ENCODE data around the gene FSIP1.

DNA sequence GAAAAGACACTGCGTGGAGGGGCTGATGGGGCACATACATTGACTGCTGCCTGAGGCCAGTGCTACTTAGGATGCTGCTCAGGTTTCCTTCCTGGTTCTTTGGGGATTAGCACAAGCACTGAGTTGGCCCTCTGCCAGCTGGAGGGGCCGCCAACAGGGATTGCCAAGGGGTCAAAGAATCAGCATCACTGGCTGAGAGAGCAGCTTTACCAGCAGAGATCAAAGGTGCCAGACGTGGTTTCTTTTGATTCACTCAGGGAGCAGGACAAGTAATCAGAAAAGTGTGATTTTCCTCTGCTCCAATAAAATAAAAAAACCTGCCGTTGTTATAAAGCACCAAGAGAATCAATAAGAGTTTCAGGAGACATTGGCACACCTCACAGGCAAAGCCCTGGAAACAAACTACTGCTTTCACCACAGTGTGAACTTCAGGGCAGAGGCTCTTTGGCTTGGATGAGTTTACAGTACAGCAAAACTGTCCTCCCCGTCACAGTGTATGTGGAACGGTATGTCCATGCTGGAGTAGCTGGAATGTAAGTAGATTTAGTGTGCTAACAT lies 45.8 kb upstream of the FSIP1 start:
- TF ChIP-seq, protein P1, sequence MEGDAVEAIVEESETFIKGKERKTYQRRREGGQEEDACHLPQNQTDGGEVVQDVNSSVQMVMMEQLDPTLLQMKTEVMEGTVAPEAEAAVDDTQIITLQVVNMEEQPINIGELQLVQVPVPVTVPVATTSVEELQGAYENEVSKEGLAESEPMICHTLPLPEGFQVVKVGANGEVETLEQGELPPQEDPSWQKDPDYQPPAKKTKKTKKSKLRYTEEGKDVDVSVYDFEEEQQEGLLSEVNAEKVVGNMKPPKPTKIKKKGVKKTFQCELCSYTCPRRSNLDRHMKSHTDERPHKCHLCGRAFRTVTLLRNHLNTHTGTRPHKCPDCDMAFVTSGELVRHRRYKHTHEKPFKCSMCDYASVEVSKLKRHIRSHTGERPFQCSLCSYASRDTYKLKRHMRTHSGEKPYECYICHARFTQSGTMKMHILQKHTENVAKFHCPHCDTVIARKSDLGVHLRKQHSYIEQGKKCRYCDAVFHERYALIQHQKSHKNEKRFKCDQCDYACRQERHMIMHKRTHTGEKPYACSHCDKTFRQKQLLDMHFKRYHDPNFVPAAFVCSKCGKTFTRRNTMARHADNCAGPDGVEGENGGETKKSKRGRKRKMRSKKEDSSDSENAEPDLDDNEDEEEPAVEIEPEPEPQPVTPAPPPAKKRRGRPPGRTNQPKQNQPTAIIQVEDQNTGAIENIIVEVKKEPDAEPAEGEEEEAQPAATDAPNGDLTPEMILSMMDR (IDR thresholded peaks at IDR 0.05; ENCODE audit: low read length), result no peak
- TF ChIP-seq EZH2 (IDR thresholded peaks at IDR 0.05; ENCODE audit: borderline replicate concordance, low read length), result no peak
